Measurements from ENCODE around the gene SLC25A18. TPM values are rescaled to one million over a fixed set of nuclear protein-coding genes. Genes with fewer than 3 reads are reported as not detected.

Gene SLC25A18
- total RNA-seq, 4 donors from 2014 or later, result 1.9 to 8.3 (median 5.5) TPM; not detected in 1

GRCh38 chr22:17548010-17548755 is 15.1 kb upstream of the SLC25A18 start:
- no peaks in the 10 kb centered on the region for H3K4me1 ChIP-seq
- peak in 1 of 3 donors; percentile 31 for DNase-seq
- H3K36me3 ChIP-seq, result no peaks in the 10 kb centered on the region
- H3K9me3 ChIP-seq, result no peaks in the 10 kb centered on the region
- TF ChIP-seq POLR2A (IDR thresholded peaks at IDR 0.05) (no peak), CTCF (IDR thresholded peaks at IDR 0.05) (no peak)
- H3K27me3 ChIP-seq, result no peaks in the 10 kb centered on the region
- H3K4me3 ChIP-seq, result no peak overlapping the region
- H3K27ac ChIP-seq, result no peak overlapping the region

GRCh38 chr22:17548756-17549035 is 14.6 kb upstream of the SLC25A18 start:
- H3K9me3 ChIP-seq, result no peaks in the 10 kb centered on the region
- H3K4me1 ChIP-seq, result no peaks in the 10 kb centered on the region
- no peak overlapping the region for H3K27ac ChIP-seq
- H3K27me3 ChIP-seq, result no peaks in the 10 kb centered on the region
- no peak for TF ChIP-seq POLR2A (IDR thresholded peaks at IDR 0.05)
- TF ChIP-seq CTCF (IDR thresholded peaks at IDR 0.05), result no peak
- H3K36me3 ChIP-seq, result no peaks in the 10 kb centered on the region
- no peak overlapping the region for H3K4me3 ChIP-seq
- peak in 1 of 3 donors; percentile 14 for DNase-seq

- H3K36me3 ChIP-seq, result no peaks in the 10 kb centered on the region
- no peak overlapping the region for H3K27ac ChIP-seq
- no peaks in the 10 kb centered on the region for H3K9me3 ChIP-seq
- H3K27me3 ChIP-seq, result no peaks in the 10 kb centered on the region
- TF ChIP-seq CTCF (IDR thresholded peaks at IDR 0.05) (no peak), POLR2A (IDR thresholded peaks at IDR 0.05) (no peak)
- peak in 1 of 3 donors; percentile 25 for DNase-seq
- H3K4me1 ChIP-seq, result no peaks in the 10 kb centered on the region
- no peak overlapping the region for H3K4me3 ChIP-seq
Measured at GRCh38 chr22:17549183-17549582, 14.1 kb upstream of the SLC25A18 start.

- H3K36me3 ChIP-seq, result no peaks in the 10 kb centered on the region
- no peak overlapping the region for H3K27ac ChIP-seq
- no peaks in the 10 kb centered on the region for H3K9me3 ChIP-seq
Measured at GRCh38 chr22:17549655-17550054, 13.6 kb upstream of the SLC25A18 start.

GRCh38 chr22:17552737-17553136 is 10.6 kb upstream of the SLC25A18 start:
- DNase-seq, result peak in 1 of 3 donors; percentile 28
- Histone ChIP-seq H3K36me3 (no peaks in the 10 kb centered on the region), H3K9me3 (no peaks in the 10 kb centered on the region), H3K4me1 (no peaks in the 10 kb centered on the region), H3K27ac (no peak overlapping the region), H3K27me3 (no peaks in the 10 kb centered on the region), H3K4me3 (no peak overlapping the region)
- no peak for TF ChIP-seq POLR2A (IDR thresholded peaks at IDR 0.05)
- no peak for TF ChIP-seq CTCF (IDR thresholded peaks at IDR 0.05)

More at GRCh38 chr22:17549655-17550054, 13.6 kb upstream of the SLC25A18 start:
- TF ChIP-seq POLR2A (IDR thresholded peaks at IDR 0.05) (no peak), CTCF (IDR thresholded peaks at IDR 0.05) (no peak)
- Histone ChIP-seq H3K4me1 (no peaks in the 10 kb centered on the region), H3K27me3 (no peaks in the 10 kb centered on the region), H3K4me3 (no peak overlapping the region)
- DNase-seq, result peak in 1 of 3 donors; percentile 2

Data from Peyer's patch (tissue), 4 donors.